Stimulated activated CD4-positive, alpha-beta T cell treated with anti-CD3 and anti-CD28 coated beads, TNF-alpha, amount 100 ng/mL, for 24 hours (primary cell): ENCODE results near the gene CAMKK1.
A peak's percentile ranks its signal among the peaks of the same experiment; 100 is the strongest.

Source experiments
- DNase-seq, 3 experiments: peaks; one replicate each; pipeline ENCODE4 v3.0.0-alpha.2; 2020; ENCODE audit warnings: low read depth in 3 of 3

The CAMKK1 gene

DNA sequence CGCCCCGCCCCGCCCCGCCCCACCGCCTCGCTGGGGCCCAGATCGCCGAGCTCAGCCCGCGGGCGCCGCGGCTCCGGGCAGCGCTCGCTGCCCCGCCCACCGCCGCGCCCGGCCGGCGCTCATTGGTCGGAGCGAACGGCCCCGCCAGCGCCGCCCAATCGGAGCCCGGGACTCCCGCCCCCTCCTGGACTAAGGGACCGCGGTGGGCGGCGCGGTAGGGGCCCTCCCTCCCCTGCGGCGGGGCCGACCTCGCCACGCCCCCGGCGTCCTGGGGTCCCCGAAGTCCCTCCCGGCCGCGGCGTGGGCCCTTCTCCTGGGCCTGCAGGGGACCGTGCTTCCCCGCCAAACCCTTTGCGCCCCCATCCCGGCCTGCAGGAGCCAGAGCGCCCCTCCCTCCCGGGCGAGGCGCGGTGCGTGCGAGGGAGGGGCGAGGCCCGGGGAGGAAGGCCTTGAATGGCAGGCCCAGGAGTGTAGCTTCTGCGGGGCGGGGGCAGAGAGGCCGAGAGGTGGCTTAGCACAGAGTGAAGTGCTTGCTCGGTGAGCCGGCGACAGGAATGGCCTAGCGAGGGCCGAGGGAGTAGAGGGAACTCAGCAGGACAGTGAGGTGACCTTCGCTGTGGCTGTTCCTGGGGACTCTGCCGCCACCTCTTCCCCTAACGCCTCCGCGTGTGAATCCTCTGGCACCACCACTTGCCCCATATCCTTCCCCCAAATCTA, at the start of gene CAMKK1:
Gene CAMKK1 (minus strand): TSS at position 51 of the 717 bp plus-strand sequence. CDS start 7,366 bp downstream, outside the sequence.
- DNase-seq: peak; percentile 66 to 91 (median 83)

GRCh38 chr17:3940965-3941698, 48.3 kb upstream of the CAMKK1 start:
- DNase-seq: no peak

DNA sequence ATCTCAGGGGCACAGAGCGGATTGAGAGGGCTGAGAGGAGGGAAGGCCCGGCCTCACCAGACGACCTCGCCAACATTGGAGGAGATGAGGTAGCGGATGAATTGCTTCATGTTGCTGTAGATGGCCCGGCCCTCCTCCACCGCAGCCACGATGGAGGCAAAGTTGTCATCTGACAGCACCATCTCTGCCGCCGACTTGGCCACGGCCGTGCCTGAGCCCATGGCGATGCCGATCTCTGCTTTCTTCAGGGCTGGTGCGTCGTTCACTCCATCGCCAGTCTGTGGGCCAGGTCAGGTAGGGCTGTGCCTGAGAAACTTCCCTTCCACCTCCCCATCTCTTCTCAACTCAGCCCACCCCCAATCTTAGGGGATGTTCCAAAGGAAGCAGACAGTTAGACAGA, 44.5 kb upstream of the CAMKK1 start:
- DNase-seq: no peak

DNA sequence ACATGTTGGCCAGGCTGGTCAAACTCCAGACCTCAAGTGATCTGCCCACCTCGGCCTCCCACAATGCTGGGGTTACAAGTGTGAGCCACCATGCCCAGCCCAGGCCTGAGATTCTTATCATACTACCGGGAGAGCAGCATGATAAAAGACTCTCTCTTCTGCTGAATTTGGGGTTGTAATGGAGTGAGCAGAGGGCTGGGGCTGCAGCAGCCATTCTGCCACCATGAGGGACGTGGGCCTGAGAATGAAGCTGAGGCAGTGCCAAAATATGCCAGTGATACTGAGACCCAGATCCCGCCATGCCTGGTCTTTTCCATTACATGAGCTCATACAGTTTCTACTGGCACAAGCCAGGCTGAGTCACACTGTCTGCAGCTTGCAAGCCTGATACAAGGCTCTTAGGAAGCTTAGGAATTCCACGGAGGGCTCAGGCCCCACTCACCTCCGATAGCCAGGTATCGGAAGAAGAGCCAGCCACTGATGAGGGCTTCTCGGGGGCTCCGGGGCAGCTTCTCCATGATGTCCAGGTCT, 43.0 kb upstream of the CAMKK1 start:
- no peak for DNase-seq

DNA sequence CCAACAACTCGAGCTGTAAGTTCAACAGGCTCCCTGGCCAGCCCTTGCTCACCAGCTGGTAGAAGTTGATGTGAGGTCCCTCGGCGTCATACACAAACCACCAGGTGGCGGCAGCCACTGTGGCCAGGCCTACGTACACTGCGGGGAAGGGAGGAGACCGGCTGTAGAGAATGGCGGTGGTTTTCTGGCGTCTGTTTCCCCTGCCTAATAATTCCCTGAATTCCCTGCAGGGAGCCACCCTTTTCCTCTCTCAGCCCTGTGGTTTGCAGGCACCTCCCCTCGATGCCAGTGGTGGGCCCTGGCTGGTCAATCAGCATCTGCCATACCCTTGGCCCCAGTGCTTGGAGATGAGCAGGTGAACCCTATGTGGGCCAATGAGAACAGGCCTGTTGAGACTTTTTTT, 42.3 kb upstream of the CAMKK1 start:
- peak in 1 of 3 experiments; percentile 18 for DNase-seq

- no peak for DNase-seq
Measured at GRCh38 chr17:3929764-3930163, 36.9 kb upstream of the CAMKK1 start.

DNA sequence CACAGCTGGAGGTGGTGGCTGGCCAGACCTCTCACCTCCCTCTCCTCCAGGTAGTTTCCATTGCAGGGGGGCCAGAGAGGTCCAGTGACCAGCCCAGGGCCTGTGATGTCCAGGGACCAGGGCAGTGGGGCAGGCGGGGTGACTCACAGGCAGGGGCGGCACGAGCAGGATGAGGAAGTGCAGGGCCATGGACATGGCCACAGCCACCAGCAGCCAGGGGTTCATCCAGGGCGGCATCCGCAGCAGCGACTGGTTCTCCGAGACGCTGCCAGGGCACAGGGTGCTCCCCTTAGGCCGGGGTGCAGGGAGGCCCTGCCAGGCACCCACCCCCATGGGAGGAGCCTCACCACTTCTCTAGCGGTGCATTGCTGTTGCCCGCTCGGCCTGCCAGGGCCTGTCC, 36.3 kb upstream of the CAMKK1 start:
- no peak for DNase-seq

DNA sequence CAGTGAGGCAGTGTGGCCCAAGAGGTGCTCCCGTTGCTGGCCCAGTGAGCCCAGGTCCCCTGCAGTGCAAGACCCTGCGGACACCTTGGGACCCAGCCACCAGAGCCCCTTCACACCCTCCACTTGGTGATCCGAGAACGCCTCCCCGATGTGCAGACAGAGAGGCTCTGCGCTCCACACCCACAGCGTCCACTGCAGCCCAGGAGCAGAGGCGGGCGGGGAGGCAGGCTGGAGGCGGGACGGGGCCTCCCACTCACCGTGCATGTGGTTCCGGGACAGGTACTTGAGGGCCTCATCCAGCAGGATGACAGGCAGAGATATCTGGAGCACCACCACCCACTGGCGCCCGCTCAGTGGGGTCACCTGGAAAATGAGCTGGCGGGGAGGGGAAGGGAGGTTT, 35.6 kb upstream of the CAMKK1 start:
- no peak for DNase-seq

DNA sequence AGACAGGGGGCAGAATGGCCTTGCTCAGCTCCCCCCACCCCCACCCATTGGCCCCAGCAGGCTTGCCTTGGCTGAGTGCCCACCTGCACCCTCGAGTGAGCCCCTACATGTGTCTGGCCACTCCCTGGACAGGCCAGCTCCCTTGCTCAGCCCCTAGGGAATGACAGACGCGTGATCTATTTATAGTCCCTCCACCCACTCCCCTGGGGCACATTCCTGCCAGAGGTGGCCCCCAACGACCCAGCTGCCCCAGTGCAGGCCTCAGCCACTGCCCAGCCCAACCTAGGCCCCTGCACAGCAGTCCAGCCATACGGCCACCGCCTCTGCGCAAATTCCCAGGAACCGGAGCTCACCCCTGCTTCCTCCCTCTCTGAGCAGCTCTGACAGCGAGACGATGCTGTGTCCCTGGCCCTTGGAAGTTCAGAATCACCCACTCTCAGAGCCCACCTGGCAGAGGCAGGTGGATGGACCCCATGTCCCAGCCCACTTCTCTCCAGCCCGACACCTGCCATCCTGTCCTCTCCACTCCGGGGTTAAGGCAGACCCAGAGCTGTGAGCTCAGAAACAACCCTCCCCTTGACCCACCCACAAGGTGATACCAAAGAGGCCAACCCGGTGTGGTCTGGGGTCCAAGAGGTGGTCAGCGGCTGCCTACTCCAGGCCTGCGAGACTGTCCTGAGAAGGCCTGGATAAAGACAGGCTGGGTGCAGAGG, 34.9 kb upstream of the CAMKK1 start:
- DNase-seq: no peak

DNA sequence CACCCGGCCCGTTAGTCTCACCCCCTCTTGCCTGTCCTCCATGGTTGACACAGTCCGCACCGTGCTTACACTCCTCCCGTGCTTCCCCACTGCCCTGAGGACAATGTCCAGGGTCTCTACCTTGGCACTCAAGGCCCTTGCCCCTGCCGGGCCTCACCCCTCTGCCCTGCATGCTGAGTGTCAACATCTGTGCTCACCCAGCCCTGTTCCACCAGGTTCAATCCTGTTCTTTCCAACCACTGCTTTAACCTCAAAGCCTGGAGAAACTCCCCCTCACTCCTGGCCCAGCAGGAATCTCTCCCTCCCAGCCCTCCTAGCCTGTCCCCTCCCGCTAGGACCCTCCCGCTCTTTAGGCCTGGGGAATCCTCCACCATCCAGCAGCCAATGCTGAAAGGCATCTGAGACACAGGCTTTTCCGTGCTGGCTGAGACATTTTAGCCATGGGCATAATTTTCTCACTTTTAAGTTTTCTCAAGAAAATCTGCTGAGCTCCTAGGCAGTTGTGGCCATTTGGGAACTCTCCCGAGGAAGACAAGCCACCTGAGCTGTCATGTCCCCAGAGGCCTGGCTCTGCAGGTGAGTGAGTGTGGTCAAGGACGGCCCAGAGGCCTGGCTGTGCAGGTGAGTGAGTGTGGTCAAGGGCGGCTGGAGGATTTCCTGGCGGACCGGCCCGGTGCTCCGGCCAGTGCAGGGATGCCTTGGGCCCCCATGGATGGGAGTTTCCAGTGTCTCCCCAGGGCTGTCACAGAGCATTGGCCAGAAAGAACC, 34.2 kb upstream of the CAMKK1 start:
- DNase-seq: no peak

DNA sequence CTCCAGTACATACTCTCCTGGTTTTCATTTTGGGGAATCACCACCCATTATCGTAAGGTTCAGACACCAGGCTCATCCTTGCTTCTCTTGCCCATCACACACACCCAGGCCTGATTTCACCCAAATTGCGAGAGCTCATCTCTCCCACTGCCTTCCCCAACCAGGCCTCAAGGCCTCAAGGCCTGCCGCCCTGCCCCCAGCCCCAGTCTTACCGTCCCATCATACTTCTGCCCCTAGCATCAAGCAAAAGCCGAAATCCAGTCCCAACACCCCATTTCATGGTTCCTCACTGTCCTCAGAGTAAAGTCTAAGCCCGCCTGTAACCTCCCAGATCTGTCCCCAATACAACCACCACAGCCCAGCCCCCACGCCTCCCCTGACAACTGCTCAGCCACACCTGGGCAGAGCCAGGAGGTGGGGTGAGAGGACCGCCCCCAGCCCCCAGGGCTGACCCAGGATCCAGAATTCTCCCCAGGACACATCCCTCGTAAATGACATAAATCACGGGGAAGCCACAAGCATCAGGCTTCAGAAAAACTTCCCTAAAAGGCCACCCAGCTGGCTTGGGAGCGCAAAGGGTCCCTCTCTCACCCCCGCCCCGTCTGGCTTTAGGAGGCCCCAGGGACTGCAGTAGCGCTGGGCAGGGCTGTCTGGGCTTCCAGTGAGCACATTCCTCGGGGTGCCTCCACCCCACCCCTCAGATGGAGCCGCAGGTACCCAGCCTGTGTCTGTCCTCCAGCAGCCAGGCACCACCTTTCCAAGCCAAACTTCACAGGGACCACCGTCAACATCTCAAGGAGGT, 33.0 kb upstream of the CAMKK1 start:
- DNase-seq: no peak

DNA sequence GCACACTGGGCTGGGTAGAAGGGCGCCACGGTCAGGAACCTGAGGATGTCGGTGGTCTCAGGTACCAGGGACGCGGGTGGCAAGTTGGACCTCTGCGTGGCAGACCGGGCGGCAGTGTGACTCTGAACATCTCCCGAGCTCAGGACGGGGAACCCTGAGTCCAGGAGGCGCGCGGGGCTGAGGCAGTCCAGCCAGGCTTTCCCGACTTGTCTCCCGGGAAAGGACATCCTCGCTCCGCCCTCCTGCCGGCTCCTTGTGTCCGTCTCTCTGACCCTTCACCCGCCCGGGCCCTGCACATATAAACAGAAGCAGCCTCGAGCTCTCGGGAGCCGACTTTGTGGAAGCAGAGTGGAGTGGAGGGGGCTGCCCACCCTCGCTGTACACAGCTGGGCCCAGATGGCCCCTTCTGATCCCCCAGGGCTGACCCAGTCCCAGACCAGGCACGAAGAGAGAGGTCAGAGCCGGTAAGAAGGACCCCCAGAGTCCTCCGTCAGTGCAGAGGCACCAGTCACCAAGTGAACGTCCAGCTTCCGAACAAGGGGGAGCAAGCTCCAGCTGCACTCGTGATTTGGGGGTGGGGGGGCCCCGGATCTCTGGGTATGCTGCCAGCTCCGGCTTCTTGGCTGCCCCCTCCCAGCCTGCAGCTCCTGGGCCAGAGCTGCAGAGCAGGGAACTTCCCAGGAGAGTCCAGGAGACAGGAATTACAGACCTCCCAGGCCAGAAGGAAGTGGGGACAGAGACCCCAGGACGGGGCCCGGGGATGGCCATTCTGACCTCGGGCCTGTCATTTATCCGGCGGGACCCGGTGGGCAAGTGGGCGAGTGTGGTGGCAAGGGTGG, 31.9 kb upstream of the CAMKK1 start:
- DNase-seq: no peak

GRCh38 chr17:3923466-3924190, 30.8 kb upstream of the CAMKK1 start:
- no peak for DNase-seq

DNA sequence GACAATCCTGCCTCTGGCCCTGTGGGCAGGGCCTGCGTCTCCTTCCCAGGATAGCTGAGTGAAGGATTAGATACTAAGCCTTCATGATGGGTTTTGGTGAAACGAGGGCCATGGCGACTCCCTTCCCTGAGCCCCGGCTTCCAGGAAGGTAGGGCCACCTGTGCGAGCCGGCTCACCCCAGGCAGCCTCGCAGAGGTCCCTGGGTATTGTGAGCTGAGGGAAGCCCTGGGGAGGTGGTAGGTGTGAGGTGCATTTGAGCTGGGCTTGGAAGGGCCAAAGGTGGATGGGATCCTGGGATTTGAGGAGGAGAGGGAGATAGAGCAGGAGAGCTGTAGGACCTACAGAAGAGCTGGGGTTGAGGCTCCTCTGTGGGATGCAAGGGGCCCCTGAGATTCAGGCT, 29.9 kb upstream of the CAMKK1 start:
- no peak for DNase-seq

GRCh38 chr17:3921502-3922319, 28.9 kb upstream of the CAMKK1 start:
- DNase-seq: no peak

GRCh38 chr17:3921006-3921405, 28.2 kb upstream of the CAMKK1 start:
- no peak for DNase-seq

GRCh38 chr17:3919123-3919624, 26.3 kb upstream of the CAMKK1 start:
- DNase-seq: no peak
